ENCODE measurements around the gene SLC6A3. TPM values are rescaled to one million over a fixed set of nuclear protein-coding genes. Genes with fewer than 3 reads are reported as not detected.

SLC6A3 gene
- total RNA-seq, 2 experiments from 2014 or later = not detected

GRCh38 chr5:1383886-1384401, 61.3 kb downstream of the SLC6A3 start:
- DNase-seq (no peak), ATAC-seq (no peak)
- TF ChIP-seq, protein P1, sequence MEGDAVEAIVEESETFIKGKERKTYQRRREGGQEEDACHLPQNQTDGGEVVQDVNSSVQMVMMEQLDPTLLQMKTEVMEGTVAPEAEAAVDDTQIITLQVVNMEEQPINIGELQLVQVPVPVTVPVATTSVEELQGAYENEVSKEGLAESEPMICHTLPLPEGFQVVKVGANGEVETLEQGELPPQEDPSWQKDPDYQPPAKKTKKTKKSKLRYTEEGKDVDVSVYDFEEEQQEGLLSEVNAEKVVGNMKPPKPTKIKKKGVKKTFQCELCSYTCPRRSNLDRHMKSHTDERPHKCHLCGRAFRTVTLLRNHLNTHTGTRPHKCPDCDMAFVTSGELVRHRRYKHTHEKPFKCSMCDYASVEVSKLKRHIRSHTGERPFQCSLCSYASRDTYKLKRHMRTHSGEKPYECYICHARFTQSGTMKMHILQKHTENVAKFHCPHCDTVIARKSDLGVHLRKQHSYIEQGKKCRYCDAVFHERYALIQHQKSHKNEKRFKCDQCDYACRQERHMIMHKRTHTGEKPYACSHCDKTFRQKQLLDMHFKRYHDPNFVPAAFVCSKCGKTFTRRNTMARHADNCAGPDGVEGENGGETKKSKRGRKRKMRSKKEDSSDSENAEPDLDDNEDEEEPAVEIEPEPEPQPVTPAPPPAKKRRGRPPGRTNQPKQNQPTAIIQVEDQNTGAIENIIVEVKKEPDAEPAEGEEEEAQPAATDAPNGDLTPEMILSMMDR (IDR thresholded peaks at IDR 0.05) = no peak
- intact Hi-C loops (cut with micrococcal nuclease) = loop anchor here (10.0 kb wide), 1 partner anchor 261 kb away; no protein-coding TSS in a partner anchor
- Mint-ChIP-seq H3K36me3 (ENCODE audit: low read depth) (no peaks in the 10 kb centered on the region), H3K4me1 (ENCODE audit: low read depth) (peaks cover 18% of the 10 kb centered on the region), H3K9me3 (no peaks in the 10 kb centered on the region), H3K27ac (no peak overlapping the region), H3K4me3 (no peak overlapping the region), H3K27me3 (peaks cover 1% of the 10 kb centered on the region)
- CTCF ChIA-PET = no interaction called here
- POLR2A ChIA-PET = interaction anchor here (1.1 kb wide), 1 partner anchor 10 kb away, joined by 3 read pairs; no protein-coding TSS in a partner anchor

GRCh38 chr5:1383344-1383743, 61.9 kb downstream of the SLC6A3 start:
- Mint-ChIP-seq H3K36me3 (ENCODE audit: low read depth) (no peaks in the 10 kb centered on the region), H3K4me3 (no peak overlapping the region), H3K4me1 (ENCODE audit: low read depth) (peaks cover 18% of the 10 kb centered on the region), H3K27me3 (peaks cover 1% of the 10 kb centered on the region), H3K27ac (no peak overlapping the region), H3K9me3 (no peaks in the 10 kb centered on the region)
- CTCF ChIA-PET = interaction anchor here (1.2 kb wide), 1 partner anchor 11 kb away, joined by 3 read pairs; no protein-coding TSS in a partner anchor
- intact Hi-C loops (cut with micrococcal nuclease) = loop anchor here (10.0 kb wide), 1 partner anchor 261 kb away; no protein-coding TSS in a partner anchor
- TF ChIP-seq, protein P1 (IDR thresholded peaks at IDR 0.05) = no peak
- no peak for DNase-seq
- ATAC-seq = no peak
- POLR2A ChIA-PET = no interaction called here

DNA sequence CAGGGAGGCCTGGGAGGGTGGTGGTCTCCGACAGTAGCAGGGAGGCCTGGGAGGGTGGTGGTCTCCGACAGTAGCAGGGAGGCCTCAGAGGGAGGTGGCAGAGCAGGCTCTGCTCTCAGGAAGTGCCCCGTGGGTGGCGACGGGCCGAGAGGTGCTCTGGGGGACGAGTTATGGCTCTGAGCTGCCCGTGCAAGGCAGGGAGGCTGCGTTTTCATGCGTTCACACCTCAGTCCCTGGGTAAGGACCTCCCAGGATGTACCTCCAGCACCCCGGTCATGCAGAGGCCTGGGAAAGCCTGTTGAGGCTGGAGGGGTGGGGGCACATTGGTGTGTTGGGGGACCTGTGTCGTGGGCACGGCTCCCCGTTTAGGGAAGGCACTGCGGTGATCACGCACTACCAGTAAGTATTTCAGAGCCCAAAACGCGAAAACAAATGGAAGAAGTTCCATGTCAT, 63.0 kb downstream of the SLC6A3 start:
- Mint-ChIP-seq H3K27ac (no peak overlapping the region), H3K4me3 (no peak overlapping the region), H3K9me3 (no peaks in the 10 kb centered on the region), H3K27me3 (peaks cover 1% of the 10 kb centered on the region), H3K36me3 (ENCODE audit: low read depth) (no peaks in the 10 kb centered on the region), H3K4me1 (ENCODE audit: low read depth) (peaks cover 18% of the 10 kb centered on the region)
- TF ChIP-seq, protein P1 (IDR thresholded peaks at IDR 0.05) = no peak
- CTCF ChIA-PET = interaction anchor here (1.2 kb wide), 1 partner anchor 10 kb away, joined by 3 read pairs; no protein-coding TSS in a partner anchor
- no peak for DNase-seq
- POLR2A ChIA-PET = no interaction called here
- ATAC-seq = no peak
- intact Hi-C loops (cut with micrococcal nuclease) = loop anchor here (10.0 kb wide), 1 partner anchor 263 kb away; no protein-coding TSS in a partner anchor

GRCh38 chr5:1381370-1382247, 63.6 kb downstream of the SLC6A3 start:
- no peak overlapping the region for H3K27ac Mint-ChIP-seq
- no peak for ATAC-seq
- H3K4me3 Mint-ChIP-seq = no peak overlapping the region
- intact Hi-C loops (cut with micrococcal nuclease) = loop anchor here (10.0 kb wide), 1 partner anchor 263 kb away; no protein-coding TSS in a partner anchor
- TF ChIP-seq, protein P1 (IDR thresholded peaks at IDR 0.05) = no peak
- ChIA-PET POLR2A (no interaction called here), CTCF (interaction anchor here (1.0 to 2.3 kb wide), 4 partner anchors 155 to 263 kb away, joined by 4 to 13 read pairs (median 7); no protein-coding TSS in a partner anchor)
- H3K9me3 Mint-ChIP-seq = no peaks in the 10 kb centered on the region
- no peaks in the 10 kb centered on the region for H3K36me3 Mint-ChIP-seq (ENCODE audit: low read depth)
- DNase-seq = no peak
- peaks cover 1% of the 10 kb centered on the region for H3K27me3 Mint-ChIP-seq
- H3K4me1 Mint-ChIP-seq (ENCODE audit: low read depth) = peaks cover 13% of the 10 kb centered on the region
